ENCODE results near the gene SHKBP1.

SHKBP1 gene

DNA sequence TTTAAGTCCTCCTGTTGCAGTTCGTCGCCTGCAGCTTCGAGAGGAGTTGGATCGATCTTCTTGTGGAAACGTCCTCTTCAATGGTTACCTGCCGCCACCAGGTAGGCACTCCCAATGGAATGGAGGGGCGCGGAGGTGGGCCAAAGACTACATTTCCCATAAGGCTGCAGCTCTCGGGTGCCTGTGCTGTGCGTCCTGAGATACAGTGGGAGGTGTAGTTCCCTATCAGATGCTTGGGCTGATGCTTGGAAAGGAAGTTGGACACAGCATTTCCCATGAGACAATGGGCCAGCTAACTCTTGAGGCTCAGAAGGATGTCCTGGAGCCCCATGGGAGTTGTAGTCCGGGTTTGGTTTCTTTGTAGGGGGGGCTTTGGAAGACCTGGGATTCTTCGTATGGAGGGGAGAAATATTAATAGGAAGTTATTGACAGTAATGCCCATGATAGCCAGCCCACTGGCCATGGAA lies 1.8 kb downstream of the SHKBP1 start:
- TF ChIP-seq HDGF (IDR thresholded peaks at IDR 0.05; ENCODE audit: borderline replicate concordance): no peak
- no peak; the same call in none of the 2 replicates for TF ChIP-seq SUZ12 (IDR thresholded peaks at IDR 0.05)
- no peak for TF ChIP-seq FOXK2 (IDR thresholded peaks at IDR 0.05)
- peak; percentile 33; the same call in 1 of the 2 replicates for TF ChIP-seq ELF4 (IDR thresholded peaks at IDR 0.05)
- TF ChIP-seq L3MBTL2 (conservative IDR thresholded peaks at IDR 0.05): peak; percentile 61
- no peak for TF ChIP-seq LEF1 (IDR thresholded peaks at IDR 0.05; ENCODE audit: borderline replicate concordance)
- TF ChIP-seq PKNOX1 (IDR thresholded peaks at IDR 0.05): no peak
- no peak for TF ChIP-seq ARNT (IDR thresholded peaks at IDR 0.05)
- TF ChIP-seq BHLHE40 (IDR thresholded peaks at IDR 0.05; ENCODE audit: borderline replicate concordance): no peak
- no peak for TF ChIP-seq FOXM1 (IDR thresholded peaks at IDR 0.05; ENCODE audit: borderline replicate concordance)
- CTCF ChIA-PET: interaction anchor here (0.6 kb wide), 2 partner anchors 101 to 173 kb away, joined by 3 to 4 read pairs; no protein-coding TSS in a partner anchor
- peak; percentile 72 for DNase-seq (ENCODE audit: extremely low spot score)
- POLR2A ChIA-PET: interaction anchor here (1.5 to 1.6 kb wide), 2 partner anchors 16 to 20 kb away, joined by 5 read pairs; no protein-coding TSS in a partner anchor

GRCh38 chr19:40580619-40581018 lies 3.9 kb downstream of the SHKBP1 start:
- ChIA-PET POLR2A (no interaction called here), CTCF (no interaction called here)
- DNase-seq (ENCODE audit: extremely low spot score): no peak
- TF ChIP-seq FOXA1 (IDR thresholded peaks at IDR 0.05): no peak
- TF ChIP-seq NFRKB (IDR thresholded peaks at IDR 0.05): no peak
- TF ChIP-seq TARDBP (IDR thresholded peaks at IDR 0.05): no peak
- TF ChIP-seq L3MBTL2 (conservative IDR thresholded peaks at IDR 0.05): no peak
- no peak for TF ChIP-seq ELF4 (IDR thresholded peaks at IDR 0.05)
- no peak for TF ChIP-seq FOXK2 (IDR thresholded peaks at IDR 0.05)
- TF ChIP-seq FOXM1 (IDR thresholded peaks at IDR 0.05; ENCODE audit: borderline replicate concordance): no peak

DNA sequence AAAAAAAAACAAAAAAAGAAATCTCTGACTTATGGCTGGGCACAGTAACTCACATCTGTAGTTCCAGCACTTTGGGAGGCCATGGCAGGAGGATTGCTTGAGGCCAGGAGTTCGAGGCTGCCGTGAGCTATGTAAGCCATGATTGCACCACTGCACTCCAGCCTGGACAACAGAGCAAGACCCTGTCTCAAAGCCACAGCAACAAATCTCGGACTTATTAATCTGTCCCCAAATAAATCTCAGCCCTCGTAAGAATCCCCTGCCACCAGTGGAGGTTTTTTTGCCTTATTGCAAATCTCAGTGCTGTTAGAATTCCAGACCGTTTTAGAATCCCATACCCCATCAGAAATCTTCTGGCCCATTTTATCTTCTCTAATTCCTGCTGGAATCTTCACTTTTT lies 4.9 kb downstream of the SHKBP1 start:
- TF ChIP-seq FOXM1 (IDR thresholded peaks at IDR 0.05; ENCODE audit: borderline replicate concordance) (no peak), LEF1 (IDR thresholded peaks at IDR 0.05; ENCODE audit: borderline replicate concordance) (no peak), SUZ12 (IDR thresholded peaks at IDR 0.05) (no peak), ZNF384 (IDR thresholded peaks at IDR 0.05) (no peak), NFRKB (IDR thresholded peaks at IDR 0.05) (no peak), SP1 (IDR thresholded peaks at IDR 0.05) (no peak), BHLHE40 (IDR thresholded peaks at IDR 0.05; ENCODE audit: borderline replicate concordance) (no peak), CTBP1 (IDR thresholded peaks at IDR 0.05; ENCODE audit: borderline replicate concordance) (no peak), TARDBP (IDR thresholded peaks at IDR 0.05) (no peak), ELF4 (IDR thresholded peaks at IDR 0.05) (no peak), L3MBTL2 (conservative IDR thresholded peaks at IDR 0.05) (no peak), FOXK2 (IDR thresholded peaks at IDR 0.05) (no peak), ARNT (IDR thresholded peaks at IDR 0.05) (no peak), HDGF (IDR thresholded peaks at IDR 0.05; ENCODE audit: borderline replicate concordance) (no peak), FOXA1 (IDR thresholded peaks at IDR 0.05) (no peak), PKNOX1 (IDR thresholded peaks at IDR 0.05) (no peak)
- CTCF ChIA-PET: no interaction called here

GRCh38 chr19:40582467-40582866 lies 5.8 kb downstream of the SHKBP1 start:
- POLR2A ChIA-PET: no interaction called here
- CTCF ChIA-PET: no interaction called here
- no peak for DNase-seq (ENCODE audit: extremely low spot score)
- TF ChIP-seq ARNT (IDR thresholded peaks at IDR 0.05) (no peak), NFRKB (IDR thresholded peaks at IDR 0.05) (no peak), FOXM1 (IDR thresholded peaks at IDR 0.05; ENCODE audit: borderline replicate concordance) (no peak), L3MBTL2 (conservative IDR thresholded peaks at IDR 0.05) (no peak), SUZ12 (IDR thresholded peaks at IDR 0.05) (no peak), ELF4 (IDR thresholded peaks at IDR 0.05) (no peak), FOXK2 (IDR thresholded peaks at IDR 0.05) (no peak), SP1 (IDR thresholded peaks at IDR 0.05) (no peak), FOXA1 (IDR thresholded peaks at IDR 0.05) (no peak), TARDBP (IDR thresholded peaks at IDR 0.05) (no peak), BHLHE40 (IDR thresholded peaks at IDR 0.05; ENCODE audit: borderline replicate concordance) (no peak), CTBP1 (IDR thresholded peaks at IDR 0.05; ENCODE audit: borderline replicate concordance) (no peak), ZNF384 (IDR thresholded peaks at IDR 0.05) (no peak), HDGF (IDR thresholded peaks at IDR 0.05; ENCODE audit: borderline replicate concordance) (no peak), LEF1 (IDR thresholded peaks at IDR 0.05; ENCODE audit: borderline replicate concordance) (no peak), PKNOX1 (IDR thresholded peaks at IDR 0.05) (no peak)

More for the DNA sequence above, 4.9 kb downstream of the SHKBP1 start:
- POLR2A ChIA-PET: no interaction called here
- no peak for DNase-seq (ENCODE audit: extremely low spot score)

- TF ChIP-seq CTBP1 (IDR thresholded peaks at IDR 0.05; ENCODE audit: borderline replicate concordance): no peak
- no peak for TF ChIP-seq FOXA1 (IDR thresholded peaks at IDR 0.05)
- no peak for TF ChIP-seq FOXM1 (IDR thresholded peaks at IDR 0.05; ENCODE audit: borderline replicate concordance)
- TF ChIP-seq HDGF (IDR thresholded peaks at IDR 0.05; ENCODE audit: borderline replicate concordance): no peak
- TF ChIP-seq FOXK2 (IDR thresholded peaks at IDR 0.05): no peak
- TF ChIP-seq LEF1 (IDR thresholded peaks at IDR 0.05; ENCODE audit: borderline replicate concordance): no peak
- TF ChIP-seq BHLHE40 (IDR thresholded peaks at IDR 0.05; ENCODE audit: borderline replicate concordance): no peak
- TF ChIP-seq ELF4 (IDR thresholded peaks at IDR 0.05): no peak
- no peak for TF ChIP-seq SUZ12 (IDR thresholded peaks at IDR 0.05)
- no peak for TF ChIP-seq NFRKB (IDR thresholded peaks at IDR 0.05)
- TF ChIP-seq ZNF384 (IDR thresholded peaks at IDR 0.05): no peak
- TF ChIP-seq SP1 (IDR thresholded peaks at IDR 0.05): no peak
- TF ChIP-seq L3MBTL2 (conservative IDR thresholded peaks at IDR 0.05): no peak
- no peak for TF ChIP-seq ARNT (IDR thresholded peaks at IDR 0.05)
- TF ChIP-seq TARDBP (IDR thresholded peaks at IDR 0.05): no peak
- TF ChIP-seq PKNOX1 (IDR thresholded peaks at IDR 0.05): no peak
- ChIA-PET CTCF (no interaction called here), POLR2A (no interaction called here)
- no peak for DNase-seq (ENCODE audit: extremely low spot score)
Measured at GRCh38 chr19:40583283-40583682, 6.6 kb downstream of the SHKBP1 start.

All from HEK293T (cell line).